CD14-positive monocyte (primary cell): ENCODE results near the gene UTP25. TPM values are rescaled to one million over a fixed set of nuclear protein-coding genes. Genes with fewer than 3 reads are reported as not detected.

Source experiments
- DNase-seq, 3 donors: peaks; one replicate each; pipeline ENCODE4 v3.0.0-alpha.2; 2011 to 2022
- H2AFZ ChIP-seq: 2 replicates; pipeline ENCODE4 v1.6.0; 2012; ENCODE audit warnings: mild to moderate bottlenecking, low read depth, low read length, inconsistent platforms; ENCODE audit not compliant: insufficient read depth, poor library complexity, severe bottlenecking
- H3K27ac ChIP-seq, 2 donors: 1 replicate in 1 of 2; 2 replicates in 1 of 2; pipeline ENCODE4 v1.5.1; 2012 to 2013; ENCODE audit warnings: low read length in 2 of 2, control low read depth in 1 of 2, inconsistent platforms in 1 of 2, low read depth in 1 of 2, mild to moderate bottlenecking in 1 of 2
- H3K27me3 ChIP-seq, 2 donors: one replicate each; pipeline versions ENCODE4 v1.6.0 to v1.6.1; 2011 to 2013; ENCODE audit warnings: low read length in 2 of 2; ENCODE audit not compliant: control insufficient read depth in 2 of 2, insufficient read depth in 2 of 2
- H3K36me3 ChIP-seq, 2 donors: replicated peaks in 1 of 2; 1 replicate in 1 of 2; 2 replicates in 1 of 2; pipeline versions ENCODE4 v1.5.1 to v1.6.1; 2012 to 2013; ENCODE audit warnings: low read length in 2 of 2, control low read depth in 1 of 2, inconsistent platforms in 1 of 2, mild to moderate bottlenecking in 1 of 2; ENCODE audit not compliant: insufficient read depth in 2 of 2, control insufficient read depth in 1 of 2
- H3K4me1 ChIP-seq, 2 donors: 1 replicate in 1 of 2; 2 replicates in 1 of 2; pipeline versions ENCODE4 v1.5.1 to v1.6.1; 2012 to 2013; ENCODE audit warnings: low read length in 2 of 2, control low read depth in 1 of 2, inconsistent platforms in 1 of 2, mild to moderate bottlenecking in 1 of 2, moderate library complexity in 1 of 2; ENCODE audit not compliant: insufficient read depth in 2 of 2, control insufficient read depth in 1 of 2
- H3K4me2 ChIP-seq: replicated peaks from 2 replicates; pipeline ENCODE3; 2012; ENCODE audit warnings: low read length, moderate library complexity, mild to moderate bottlenecking; ENCODE audit not compliant: poor library complexity, severe bottlenecking; ENCODE audit errors: extremely low read depth
- H3K4me3 ChIP-seq, 3 experiments: fragments of 200-600 bp in 1 of 3; sonication (generic) in 1 of 3; replicated peaks in 1 of 3; 1 replicate in 2 of 3; 2 replicates in 1 of 3; pipeline ENCODE4 v1.5.1; 2011 to 2013; ENCODE audit warnings: low read length in 3 of 3, mild to moderate bottlenecking in 3 of 3, control low read depth in 2 of 3, low read depth in 2 of 3, inconsistent platforms in 1 of 3, moderate library complexity in 1 of 3
- H3K79me2 ChIP-seq: 2 replicates; pipeline ENCODE4 v1.6.0; 2012; ENCODE audit warnings: mild to moderate bottlenecking, control low read depth, inconsistent platforms, low read length, moderate library complexity; ENCODE audit not compliant: insufficient read depth
- H3K9ac ChIP-seq: 2 replicates; pipeline ENCODE4 v1.6.0; 2017; ENCODE audit warnings: low read length, mild to moderate bottlenecking; ENCODE audit not compliant: insufficient read depth, poor library complexity, severe bottlenecking
- H3K9me3 ChIP-seq, 2 donors: replicated peaks in 1 of 2; 1 replicate in 1 of 2; 2 replicates in 1 of 2; pipeline versions ENCODE4 v1.5.1 to v1.6.1; 2012 to 2013; ENCODE audit warnings: low read length in 2 of 2, control low read depth in 1 of 2; ENCODE audit not compliant: control insufficient read depth in 1 of 2, insufficient read depth in 1 of 2
- H4K20me1 ChIP-seq: 2 replicates; pipeline ENCODE4 v1.6.0; 2012; ENCODE audit warnings: mild to moderate bottlenecking, low read length, control low read depth, moderate library complexity; ENCODE audit not compliant: insufficient read depth
- H3K27ac Mint-ChIP-seq, 7 donors: one replicate each; pipeline ENCODE4 v1.8.0; 2020; ENCODE audit warnings: mild to moderate bottlenecking in 7 of 7, mixed read lengths in 7 of 7, moderate library complexity in 6 of 7, inconsistent platforms in 2 of 7
- H3K27me3 Mint-ChIP-seq, 3 donors: one replicate each; pipeline ENCODE4 v1.8.0; 2021 to 2022; ENCODE audit warnings: low read depth in 3 of 3, mild to moderate bottlenecking in 3 of 3, mixed read lengths in 3 of 3, moderate library complexity in 3 of 3, inconsistent platforms in 1 of 3
- H3K36me3 Mint-ChIP-seq, 2 donors: one replicate each; pipeline ENCODE4 v1.8.0; 2020; ENCODE audit warnings: mixed read lengths in 2 of 2, inconsistent platforms in 1 of 2, mild to moderate bottlenecking in 1 of 2
- H3K4me1 Mint-ChIP-seq: one replicate; pipeline ENCODE4 v1.8.0; 2020; ENCODE audit warnings: mild to moderate bottlenecking, mixed read lengths
- H3K4me3 Mint-ChIP-seq, 2 donors: one replicate each; pipeline ENCODE4 v1.8.0; 2020; ENCODE audit warnings: mild to moderate bottlenecking in 2 of 2, mixed read lengths in 2 of 2, moderate library complexity in 1 of 2
- H3K9me3 Mint-ChIP-seq, 7 donors: one replicate each; pipeline ENCODE4 v1.8.0; 2020 to 2022; ENCODE audit warnings: mixed read lengths in 7 of 7, mild to moderate bottlenecking in 6 of 7, moderate library complexity in 6 of 7, inconsistent platforms in 2 of 7
- WGBS: methylation state at CpG from one replicate; pipeline ENCODE4 v1.1.5; 2013; ENCODE audit warnings: missing lambda C conversion rate; ENCODE audit not compliant: insufficient coverage; 5-methylcytosine and 5-hydroxymethylcytosine counted together
- intact Hi-C, 2 donors: fragments of 100-400 bp; cut with micrococcal nuclease; formaldehyde crosslinking; loops; one replicate each; pipeline versions ENCODE4 v1.15.0 to v1.15.1; 2023
- polyA plus RNA-seq, 3 donors: library from polyadenylated mRNA; depleted of rRNA in 1 of 3; unstranded in 2 of 3; stranded (reverse) in 1 of 3; fragments of 300-500 nt in 2 of 3; fragments of >200 nt in 1 of 3; fragmentation: Illumina TruSeq in 2 of 3; gene quantifications; 1 replicate in 2 of 3; 2 replicates in 1 of 3; pipeline ENCODE4 v1.2.3, GENCODE V29; 2012 to 2021
- TF ChIP-seq, protein P1 (sequence below): fragments of 200-600 bp; IDR thresholded peaks from one replicate; pipeline ENCODE4 v1.8.0; 2022; ENCODE audit warnings: antibody characterized with exemption, mild to moderate bottlenecking

UTP25 gene
- polyA plus RNA-seq, 3 donors, result 0.98 to 1.4 (median 1.1) TPM

DNA sequence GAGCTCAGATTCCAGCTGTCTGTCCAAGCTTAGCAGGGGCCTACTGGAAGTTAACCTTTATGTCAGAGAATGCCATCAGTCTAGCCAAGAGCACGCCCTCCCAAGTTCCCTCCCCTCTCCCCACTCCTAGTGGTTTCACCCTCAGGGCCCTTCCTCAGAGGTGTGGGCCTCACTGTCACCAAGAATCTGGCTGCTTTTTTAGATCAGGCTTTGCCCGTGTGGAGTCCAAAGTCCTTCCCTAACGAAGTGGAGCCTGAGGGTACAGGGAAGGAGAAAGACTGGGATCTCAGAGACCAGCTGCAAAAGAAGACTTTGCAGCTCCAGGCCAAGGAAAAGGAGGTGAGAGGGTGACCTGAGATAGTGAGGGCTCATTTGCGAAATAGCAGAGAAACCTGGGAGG, 47.5 kb upstream of the UTP25 start:
- H3K27ac ChIP-seq, result peak overlapping the region in 1 of 2 donors; percentile 17
- H2AFZ ChIP-seq, result no peak overlapping the region
- H4K20me1 ChIP-seq, result peaks cover 50% of the 10 kb centered on the region
- no peak for DNase-seq
- no peaks in the 10 kb centered on the region for H3K27me3 ChIP-seq
- WGBS, result 87% methylated on average over 3 of the region's 4 CpGs
- Mint-ChIP-seq H3K27ac (peak overlapping the region in 6 of 7 donors; percentile 42 to 88 (median 66)), H3K4me3 (no peak overlapping the region), H3K9me3 (no peaks in the 10 kb centered on the region), H3K27me3 (no peaks in the 10 kb centered on the region), H3K4me1 (peaks cover 24% of the 10 kb centered on the region), H3K36me3 (peaks cover 70 to 75% of the 10 kb centered on the region in 2 donors)
- H3K4me2 ChIP-seq, result no peak overlapping the region
- intact Hi-C loops, result no loop called here
- no peaks in the 10 kb centered on the region for H3K9me3 ChIP-seq
- TF ChIP-seq, protein P1, sequence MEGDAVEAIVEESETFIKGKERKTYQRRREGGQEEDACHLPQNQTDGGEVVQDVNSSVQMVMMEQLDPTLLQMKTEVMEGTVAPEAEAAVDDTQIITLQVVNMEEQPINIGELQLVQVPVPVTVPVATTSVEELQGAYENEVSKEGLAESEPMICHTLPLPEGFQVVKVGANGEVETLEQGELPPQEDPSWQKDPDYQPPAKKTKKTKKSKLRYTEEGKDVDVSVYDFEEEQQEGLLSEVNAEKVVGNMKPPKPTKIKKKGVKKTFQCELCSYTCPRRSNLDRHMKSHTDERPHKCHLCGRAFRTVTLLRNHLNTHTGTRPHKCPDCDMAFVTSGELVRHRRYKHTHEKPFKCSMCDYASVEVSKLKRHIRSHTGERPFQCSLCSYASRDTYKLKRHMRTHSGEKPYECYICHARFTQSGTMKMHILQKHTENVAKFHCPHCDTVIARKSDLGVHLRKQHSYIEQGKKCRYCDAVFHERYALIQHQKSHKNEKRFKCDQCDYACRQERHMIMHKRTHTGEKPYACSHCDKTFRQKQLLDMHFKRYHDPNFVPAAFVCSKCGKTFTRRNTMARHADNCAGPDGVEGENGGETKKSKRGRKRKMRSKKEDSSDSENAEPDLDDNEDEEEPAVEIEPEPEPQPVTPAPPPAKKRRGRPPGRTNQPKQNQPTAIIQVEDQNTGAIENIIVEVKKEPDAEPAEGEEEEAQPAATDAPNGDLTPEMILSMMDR, result no peak
- H3K4me1 ChIP-seq, result peaks cover 14 to 21% of the 10 kb centered on the region in 2 donors
- H3K79me2 ChIP-seq, result no peaks in the 10 kb centered on the region
- peaks cover 71 to 79% of the 10 kb centered on the region in 2 donors for H3K36me3 ChIP-seq
- H3K9ac ChIP-seq, result no peak overlapping the region
- H3K4me3 ChIP-seq, result no peak overlapping the region

- DNase-seq, result no peak
- 89% methylated on average over 4 of the region's 6 CpGs for WGBS
- H3K79me2 ChIP-seq, result no peaks in the 10 kb centered on the region
- peak overlapping the region in 1 of 3 experiments; percentile 93 for H3K4me3 ChIP-seq
- Mint-ChIP-seq H3K27ac (peak overlapping the region in 5 of 7 donors; percentile 37 to 98 (median 96)), H3K27me3 (peaks cover 4 to 8% (median 8%) of the 10 kb centered on the region in 3 donors), H3K4me1 (peaks cover 23% of the 10 kb centered on the region), H3K4me3 (no peak overlapping the region), H3K9me3 (no peaks in the 10 kb centered on the region), H3K36me3 (peaks cover 40 to 44% of the 10 kb centered on the region in 2 donors)
- peak overlapping the region in 1 of 2 donors; percentile 21 for H3K27ac ChIP-seq
- H3K9ac ChIP-seq, result no peak overlapping the region
- peaks cover 0 to 5% of the 10 kb centered on the region in 2 donors for H3K27me3 ChIP-seq
- H3K4me1 ChIP-seq, result peaks cover 14 to 21% of the 10 kb centered on the region in 2 donors
- peak overlapping the region; percentile 94 for H2AFZ ChIP-seq
- H4K20me1 ChIP-seq, result peaks cover 20% of the 10 kb centered on the region
- TF ChIP-seq, protein P1, result no peak
- H3K9me3 ChIP-seq, result no peaks in the 10 kb centered on the region
- peaks cover 40 to 48% of the 10 kb centered on the region in 2 donors for H3K36me3 ChIP-seq
- peak overlapping the region; percentile 89 for H3K4me2 ChIP-seq
- intact Hi-C loops, result no loop called here
Observed at GRCh38 chr1:209783386-209783785, 44.4 kb upstream of the UTP25 start.
